HEK293 (cell line): ENCODE results near the gene CD276.

Source experiments
- CTCF ChIA-PET: fragments of 350-600 bp; formaldehyde crosslinking; extraction: SDS; loops from one replicate; lab custom pipeline; 2021; ENCODE audit warnings: antibody characterized with exemption; lab: Yijun Ruan, JAX
- POLR2A ChIA-PET: fragments of 300-600 bp; formaldehyde crosslinking; extraction: SDS; loops from one replicate; lab custom pipeline; 2020; ENCODE audit warnings: antibody characterized with exemption, inconsistent platforms; lab: Yijun Ruan, JAX
- H3K27ac ChIP-seq: fragments of 200-500 bp; sonication (Bioruptor generic); 2 replicates; pipeline ENCODE4 v1.5.1; 2014; ENCODE audit warnings: low read depth, low read length, control low read depth, inconsistent platforms; ENCODE audit errors: extremely low read depth
- H3K36me3 ChIP-seq, 2 experiments: fragments of 200-500 bp in 1 of 2; sonication (Bioruptor generic) in 1 of 2; 1 replicate in 1 of 2; 2 replicates in 1 of 2; pipeline ENCODE4 v1.5.1; 2014 to 2017; ENCODE audit warnings: inconsistent platforms in 2 of 2, low read length in 2 of 2; ENCODE audit not compliant: control insufficient read depth in 2 of 2, insufficient read depth in 1 of 2
- H3K4me1 ChIP-seq: fragments of 200-500 bp; sonication (Bioruptor generic); 2 replicates; pipeline ENCODE4 v1.5.1; 2014; ENCODE audit warnings: mild to moderate bottlenecking, low read length, inconsistent platforms; ENCODE audit not compliant: control insufficient read depth, insufficient read depth
- H3K4me3 ChIP-seq: 2 replicates; pipeline ENCODE4 v1.5.1; 2011; ENCODE audit warnings: low read depth, mild to moderate bottlenecking, control low read depth, low read length, moderate library complexity
- H3K9me3 ChIP-seq: fragments of 200-500 bp; sonication (Bioruptor generic); 2 replicates; pipeline ENCODE4 v1.5.1; 2014; ENCODE audit warnings: low read depth, low read length, inconsistent platforms; ENCODE audit not compliant: control insufficient read depth, insufficient read depth
- ELK4 ChIP-seq: IDR thresholded peaks from 2 replicates; pipeline ENCODE4 v1.6.1; 2011; ENCODE audit warnings: mild to moderate bottlenecking, low read depth, low read length, borderline replicate concordance
- GLIS2 ChIP-seq: fragments of 450-650 bp; formaldehyde crosslinking; IDR thresholded peaks from 2 replicates; pipeline ENCODE4 v1.5.1; 2016; ENCODE audit warnings: missing biosample characterization, missing genetic modification characterization
- HOXC10 ChIP-seq: sonication (generic); formaldehyde crosslinking; IDR thresholded peaks from 2 replicates; pipeline ENCODE4 v1.8.1; 2023; ENCODE audit warnings: mild to moderate bottlenecking, missing genetic modification reagents
- KLF7 ChIP-seq: fragments of 450-650 bp; formaldehyde crosslinking; IDR thresholded peaks from 2 replicates; pipeline ENCODE4 v1.5.1; 2016; ENCODE audit warnings: missing biosample characterization, missing genetic modification characterization, borderline replicate concordance
- PRDM1 ChIP-seq: fragments of 450-650 bp; formaldehyde crosslinking; IDR thresholded peaks from 2 replicates; pipeline ENCODE4; 2016; ENCODE audit warnings: missing biosample characterization, missing genetic modification characterization
- PRDM2 ChIP-seq: fragments of 450-650 bp; formaldehyde crosslinking; IDR thresholded peaks from 2 replicates; pipeline ENCODE4 v1.5.1; 2016; ENCODE audit warnings: missing biosample characterization, missing genetic modification characterization, borderline replicate concordance
- RBAK ChIP-seq: fragments of 450-650 bp; formaldehyde crosslinking; IDR thresholded peaks from 2 replicates; pipeline ENCODE4 v1.5.1; 2016; ENCODE audit warnings: missing biosample characterization, missing genetic modification characterization
- SETDB1 ChIP-seq: IDR thresholded peaks from one replicate; pipeline ENCODE4 v1.6.1; 2017; ENCODE audit warnings: mild to moderate bottlenecking, low read length, moderate library complexity, mixed read lengths; ENCODE audit not compliant: insufficient read length
- ZBTB26 ChIP-seq: fragments of 450-650 bp; formaldehyde crosslinking; optimal IDR thresholded peaks from 2 replicates; pipeline ENCODE3; 2016; ENCODE audit warnings: missing biosample characterization, mild to moderate bottlenecking, missing genetic modification characterization
- ZBTB6 ChIP-seq: fragments of 450-650 bp; formaldehyde crosslinking; IDR thresholded peaks from 2 replicates; pipeline ENCODE4 v1.5.1; 2017; ENCODE audit warnings: missing biosample characterization, missing genetic modification characterization
- ZFP41 ChIP-seq: fragments of 450-650 bp; formaldehyde crosslinking; IDR thresholded peaks from 2 replicates; pipeline ENCODE4 v1.5.1; 2016; ENCODE audit warnings: missing biosample characterization, missing genetic modification characterization, borderline replicate concordance
- ZNF114 ChIP-seq: fragments of 450-650 bp; formaldehyde crosslinking; IDR thresholded peaks from 2 replicates; pipeline ENCODE4 v1.5.0; 2017; ENCODE audit warnings: missing biosample characterization, missing genetic modification characterization
- ZNF140 ChIP-seq: fragments of 450-650 bp; formaldehyde crosslinking; IDR thresholded peaks from 2 replicates; pipeline ENCODE4 v1.5.1; 2016; ENCODE audit warnings: missing biosample characterization, missing genetic modification characterization
- ZNF302 ChIP-seq: fragments of 450-650 bp; formaldehyde crosslinking; IDR thresholded peaks from 2 replicates; pipeline ENCODE4 v1.5.1; 2016; ENCODE audit warnings: missing biosample characterization, missing genetic modification characterization, low read depth
- ZNF37A ChIP-seq: fragments of 450-650 bp; IDR thresholded peaks from 2 replicates; pipeline ENCODE4 v1.5.1; 2018; ENCODE audit warnings: missing biosample characterization, missing genetic modification characterization
- ZNF514 ChIP-seq: fragments of 450-650 bp; formaldehyde crosslinking; IDR thresholded peaks from 2 replicates; pipeline ENCODE4 v1.5.1; 2016; ENCODE audit warnings: missing biosample characterization, missing genetic modification characterization
- ZNF544 ChIP-seq: fragments of 450-650 bp; formaldehyde crosslinking; IDR thresholded peaks from 2 replicates; pipeline ENCODE4 v1.5.0; 2017; ENCODE audit warnings: missing biosample characterization, missing genetic modification characterization
- ZNF555 ChIP-seq: fragments of 450-650 bp; formaldehyde crosslinking; conservative IDR thresholded peaks from 2 replicates; pipeline ENCODE4 v1.5.1; 2017; ENCODE audit warnings: missing biosample characterization, mild to moderate bottlenecking, missing genetic modification characterization, inconsistent platforms
- ZNF558 ChIP-seq: fragments of 450-650 bp; formaldehyde crosslinking; IDR thresholded peaks from 2 replicates; pipeline ENCODE4 v1.5.1; 2016; ENCODE audit warnings: missing biosample characterization, missing genetic modification characterization
- ZNF600 ChIP-seq: fragments of 450-650 bp; formaldehyde crosslinking; IDR thresholded peaks from 2 replicates; pipeline ENCODE4 v1.5.1; 2016; ENCODE audit warnings: missing biosample characterization, missing genetic modification characterization
- ZNF658 ChIP-seq: fragments of 450-650 bp; formaldehyde crosslinking; IDR thresholded peaks from 2 replicates; pipeline ENCODE4; 2016; ENCODE audit warnings: missing biosample characterization, missing genetic modification characterization
- ZNF777 ChIP-seq: fragments of 450-650 bp; formaldehyde crosslinking; IDR thresholded peaks from 2 replicates; pipeline ENCODE4 v1.5.1; 2017; ENCODE audit warnings: missing biosample characterization, missing genetic modification characterization, borderline replicate concordance
- ZNF792 ChIP-seq: fragments of 450-650 bp; formaldehyde crosslinking; IDR thresholded peaks from 2 replicates; pipeline ENCODE4 v1.5.1; 2016; ENCODE audit warnings: missing biosample characterization, missing genetic modification characterization
- ZXDB ChIP-seq: fragments of 450-650 bp; formaldehyde crosslinking; IDR thresholded peaks from 2 replicates; pipeline ENCODE4 v1.5.1; 2016; ENCODE audit warnings: missing biosample characterization, missing genetic modification characterization

Gene CD276

GRCh38 chr15:73723191-73723590, 39.0 kb downstream of the CD276 start:
- Histone ChIP-seq H3K36me3 (no peaks in the 10 kb centered on the region), H3K27ac (no peak overlapping the region), H3K4me1 (no peaks in the 10 kb centered on the region), H3K4me3 (no peak overlapping the region), H3K9me3 (no peaks in the 10 kb centered on the region)
- POLR2A ChIA-PET = no interaction called here
- CTCF ChIA-PET = interaction anchor here (2.5 to 5.1 kb wide), 2 partner anchors 18 to 23 kb away, joined by 11 to 35 read pairs; no protein-coding TSS in a partner anchor
- no peak for TF ChIP-seq ZNF777 (tag by site-specific recombination)
- TF ChIP-seq PRDM1 (tag by site-specific recombination) = no peak
- TF ChIP-seq ZNF544 (tag by site-specific recombination) = no peak
- TF ChIP-seq ZFP41 (tag by site-specific recombination) = no peak
- TF ChIP-seq ZNF558 (tag by site-specific recombination) = no peak
- no peak for TF ChIP-seq SETDB1
- TF ChIP-seq KLF7 (tag by site-specific recombination) = no peak
- TF ChIP-seq ZBTB6 = no peak
- no peak for TF ChIP-seq ZBTB26
- TF ChIP-seq ZNF114 (tag by site-specific recombination) = no peak

- ChIA-PET CTCF (interaction anchor here (0.6 to 1.6 kb wide), 2 partner anchors 164 to 1051 kb away, joined by 3 to 6 read pairs; no protein-coding TSS in a partner anchor), POLR2A (no interaction called here)
- no peaks in the 10 kb centered on the region for H3K4me1 ChIP-seq
- H3K27ac ChIP-seq = no peak overlapping the region
- no peaks in the 10 kb centered on the region for H3K9me3 ChIP-seq
- no peak for TF ChIP-seq ZXDB (tag by site-specific recombination)
- no peak for TF ChIP-seq GLIS2 (tag by site-specific recombination)
- no peak for TF ChIP-seq ZNF792 (tag by site-specific recombination)
- TF ChIP-seq ZNF140 (tag by site-specific recombination) = no peak
- TF ChIP-seq HOXC10 (CRISPR knock-in tag) = no peak
- TF ChIP-seq RBAK (tag by site-specific recombination) = no peak
- no peak for TF ChIP-seq ZNF514 (tag by site-specific recombination)
- TF ChIP-seq ZNF658 (tag by site-specific recombination) = no peak
- no peak for TF ChIP-seq ZNF600
- H3K4me3 ChIP-seq = no peak overlapping the region
- no peaks in the 10 kb centered on the region for H3K36me3 ChIP-seq
Observed at GRCh38 chr15:73724212-73724611, 40.0 kb downstream of the CD276 start.

GRCh38 chr15:73727330-73727976, 43.3 kb downstream of the CD276 start:
- POLR2A ChIA-PET = no interaction called here
- CTCF ChIA-PET = interaction anchor here (0.5 to 4.4 kb wide), 8 partner anchors 10 to 1045 kb away, joined by 3 to 21 read pairs (median 4); no protein-coding TSS in a partner anchor
- no peak overlapping the region for H3K4me3 ChIP-seq
- H3K4me1 ChIP-seq = no peaks in the 10 kb centered on the region
- H3K36me3 ChIP-seq = no peaks in the 10 kb centered on the region
- H3K9me3 ChIP-seq = no peaks in the 10 kb centered on the region
- H3K27ac ChIP-seq = no peak overlapping the region
- TF ChIP-seq ELK4 (no peak), PRDM2 (tag by site-specific recombination) (no peak), ZNF37A (no peak), ZNF555 (tag by site-specific recombination) (no peak), ZNF302 (tag by site-specific recombination) (no peak)
